Left lung (tissue), 10 donors: ENCODE results near the gene KIRREL3. TPM values are rescaled to one million over a fixed set of nuclear protein-coding genes. Genes with fewer than 3 reads are reported as not detected.

Source experiments
- ATAC-seq: fragments of 200-7000 bp; cut with Tn5 transposase; one replicate; pipeline ENCODE4 v1.9.1; 2020; ENCODE audit warnings: moderate library complexity
- DNase-seq, 4 donors: peaks; one replicate each; pipeline ENCODE4 v3.0.0-alpha.2; 2013 to 2020
- H3K27ac ChIP-seq, 2 donors: fragments of 200-600 bp; sonication (generic) in 1 of 2; one replicate each; pipeline versions ENCODE4 v1.5.0 to v1.8.0; 2020 to 2021
- H3K27me3 ChIP-seq, 2 donors: fragments of 200-600 bp; sonication (generic) in 1 of 2; one replicate each; pipeline versions ENCODE4 v1.5.0 to v1.8.0; 2020 to 2021
- H3K36me3 ChIP-seq, 2 donors: fragments of 200-600 bp; sonication (generic) in 1 of 2; one replicate each; pipeline versions ENCODE4 v1.5.0 to v1.8.0; 2020 to 2021
- H3K4me1 ChIP-seq, 2 donors: fragments of 200-600 bp; one replicate each; pipeline ENCODE4 v1.8.0; 2021
- H3K4me3 ChIP-seq, 2 donors: fragments of 200-600 bp; sonication (generic) in 1 of 2; one replicate each; pipeline versions ENCODE4 v1.5.0 to v1.8.0; 2020 to 2021; ENCODE audit warnings: mild to moderate bottlenecking in 1 of 2
- H3K9me3 ChIP-seq, 2 donors: fragments of 200-600 bp; sonication (generic) in 1 of 2; one replicate each; pipeline versions ENCODE4 v1.5.0 to v1.8.0; 2020 to 2021
- CTCF ChIP-seq, 2 donors: fragments of 200-600 bp; sonication (generic) in 1 of 2; IDR thresholded peaks; one replicate each; pipeline versions ENCODE4 v1.5.0 to v1.8.0; 2021; ENCODE audit warnings: antibody characterized with exemption in 2 of 2
- intact Hi-C, 2 donors: fragments of 100-400 bp; cut with DNase I; formaldehyde crosslinking; loops; one replicate each; pipeline versions ENCODE4 v1.11.2 to v1.14.2; 2022
- polyA plus RNA-seq, 6 donors: library from polyadenylated mRNA; unstranded; fragments of 120-200 nt; gene quantifications; one replicate each; pipeline ENCODE4 v1.2.1, GENCODE V29; 2013; ENCODE audit not compliant: insufficient read length in 6 of 6
- total RNA-seq, 2 donors: library from RNA; stranded (reverse); fragmentation: NEBNext Ultra II Directional; extraction: Animal tissue kit (Norgen Biotek cat#: 25700); gene quantifications; one replicate each; pipeline ENCODE4 v1.2.1, GENCODE V29; 2021
- donor health status: DM: no; HTN: yes; CAD: no.
- donor health status: DM: no; HTN: no; CAD: no.

KIRREL3 gene
- total and polyA plus RNA-seq, 8 donors: 1.6 to 2.5 (median 2.0) TPM; not detected in 2

- H3K4me3 ChIP-seq: no peak overlapping the region
- H3K27ac ChIP-seq: no peak overlapping the region
- H3K36me3 ChIP-seq: no peaks in the 10 kb centered on the region
- H3K9me3 ChIP-seq: no peaks in the 10 kb centered on the region
- DNase-seq: peak in 1 of 4 donors; percentile 37
- intact Hi-C loops: no loop called here
- H3K27me3 ChIP-seq: no peaks in the 10 kb centered on the region
- no peak for TF ChIP-seq CTCF (IDR thresholded peaks at IDR 0.05)
- no peak for ATAC-seq
- H3K4me1 ChIP-seq: peaks cover 9 to 52% of the 10 kb centered on the region in 2 donors
Observed at GRCh38 chr11:126464796-126465195, 535.8 kb downstream of the KIRREL3 start.

GRCh38 chr11:126462422-126462821, 538.1 kb downstream of the KIRREL3 start:
- no peak overlapping the region for H3K4me3 ChIP-seq
- H3K4me1 ChIP-seq: peaks cover 9 to 32% of the 10 kb centered on the region in 2 donors
- DNase-seq: peak in 1 of 4 donors; percentile 24
- H3K27me3 ChIP-seq: no peaks in the 10 kb centered on the region
- intact Hi-C loops: no loop called here
- no peak for TF ChIP-seq CTCF (IDR thresholded peaks at IDR 0.05)
- ATAC-seq: no peak
- no peaks in the 10 kb centered on the region for H3K36me3 ChIP-seq
- no peak overlapping the region for H3K27ac ChIP-seq
- H3K9me3 ChIP-seq: no peaks in the 10 kb centered on the region

GRCh38 chr11:126461996-126462395, 538.6 kb downstream of the KIRREL3 start:
- Histone ChIP-seq H3K27ac (no peak overlapping the region), H3K27me3 (no peaks in the 10 kb centered on the region), H3K4me3 (no peak overlapping the region), H3K36me3 (no peaks in the 10 kb centered on the region), H3K4me1 (peaks cover 9 to 28% of the 10 kb centered on the region in 2 donors), H3K9me3 (no peaks in the 10 kb centered on the region)
- TF ChIP-seq CTCF (IDR thresholded peaks at IDR 0.05): no peak
- intact Hi-C loops: no loop called here
- DNase-seq (peak in 1 of 4 donors; percentile 56), ATAC-seq (no peak)

- ATAC-seq (no peak), DNase-seq (peak in 1 of 4 donors; percentile 63)
- Histone ChIP-seq H3K27me3 (no peaks in the 10 kb centered on the region), H3K9me3 (no peaks in the 10 kb centered on the region), H3K27ac (no peak overlapping the region), H3K4me3 (no peak overlapping the region), H3K36me3 (no peaks in the 10 kb centered on the region), H3K4me1 (peaks cover 9 to 19% of the 10 kb centered on the region in 2 donors)
- TF ChIP-seq CTCF (IDR thresholded peaks at IDR 0.05): no peak
- intact Hi-C loops: no loop called here
Observed at GRCh38 chr11:126461096-126461440, 539.5 kb downstream of the KIRREL3 start.

GRCh38 chr11:126460417-126461095, 540.0 kb downstream of the KIRREL3 start:
- Histone ChIP-seq H3K9me3 (no peaks in the 10 kb centered on the region), H3K27me3 (no peaks in the 10 kb centered on the region), H3K27ac (no peak overlapping the region), H3K36me3 (no peaks in the 10 kb centered on the region), H3K4me3 (no peak overlapping the region), H3K4me1 (peaks cover 4 to 14% of the 10 kb centered on the region in 2 donors)
- no peak for ATAC-seq
- intact Hi-C loops: no loop called here
- no peak for TF ChIP-seq CTCF (IDR thresholded peaks at IDR 0.05)
- DNase-seq: peak in 1 of 4 donors; percentile 32
